Measurements from ENCODE around the gene ZC3H8.
A peak's percentile ranks its signal among the peaks of the same experiment; 100 is the strongest.
"Not testable (repeated sequence)": the region's sequence is repeated elsewhere in the genome, so short reads cannot be mapped to it uniquely, and the experiment has no call there.

ZC3H8 gene
- total RNA-seq = 27.2 to 62.7 (median 48.8) reads per million in 3 experiments

GRCh38 chr2:112254466-112255240, at the start of gene ZC3H8:
Gene ZC3H8, minus strand, starts transcription at chr2:112255042. Its CDS starts 61 bp downstream, at chr2:112254981.
- peak; percentile 95 for DNase-seq

DNA sequence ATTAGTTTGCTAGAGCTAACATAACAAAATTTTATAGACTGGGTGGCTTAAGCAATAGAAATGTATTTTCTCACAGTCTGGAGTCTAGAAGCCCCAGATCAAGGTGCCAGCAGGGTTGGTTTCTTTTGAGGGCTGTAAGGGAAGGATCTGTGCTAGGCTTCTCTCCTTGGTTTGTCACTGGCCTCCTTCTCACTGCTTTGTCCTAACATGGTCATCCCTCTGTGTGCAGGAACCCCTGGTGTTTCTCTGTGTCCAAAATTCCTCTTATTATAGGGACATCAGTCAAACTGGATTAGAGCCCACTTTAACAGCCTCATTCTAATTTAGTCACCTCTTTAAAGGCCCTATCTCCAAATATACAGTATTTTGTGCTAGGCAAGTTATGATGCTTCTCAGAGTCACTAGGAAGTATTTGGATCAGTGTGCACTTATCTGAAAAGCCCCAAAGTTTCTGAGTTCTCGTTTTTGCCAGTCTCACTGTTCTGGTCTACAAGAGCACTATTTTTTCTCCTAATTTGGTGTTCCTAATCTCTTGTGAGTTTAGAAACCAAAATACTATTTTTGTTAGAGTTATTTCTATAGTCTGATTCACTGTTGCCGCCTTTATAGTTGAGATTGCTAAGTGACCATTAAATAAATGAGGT, 49.6 kb upstream of the ZC3H8 start:
- no peak for DNase-seq

- no peak for DNase-seq
Observed at GRCh38 chr2:112301973-112302372, 47.1 kb upstream of the ZC3H8 start.

GRCh38 chr2:112301171-112301584, 46.3 kb upstream of the ZC3H8 start:
- no peak for DNase-seq

- no peak for DNase-seq
Observed at GRCh38 chr2:112296407-112296806, 41.6 kb upstream of the ZC3H8 start.

DNA sequence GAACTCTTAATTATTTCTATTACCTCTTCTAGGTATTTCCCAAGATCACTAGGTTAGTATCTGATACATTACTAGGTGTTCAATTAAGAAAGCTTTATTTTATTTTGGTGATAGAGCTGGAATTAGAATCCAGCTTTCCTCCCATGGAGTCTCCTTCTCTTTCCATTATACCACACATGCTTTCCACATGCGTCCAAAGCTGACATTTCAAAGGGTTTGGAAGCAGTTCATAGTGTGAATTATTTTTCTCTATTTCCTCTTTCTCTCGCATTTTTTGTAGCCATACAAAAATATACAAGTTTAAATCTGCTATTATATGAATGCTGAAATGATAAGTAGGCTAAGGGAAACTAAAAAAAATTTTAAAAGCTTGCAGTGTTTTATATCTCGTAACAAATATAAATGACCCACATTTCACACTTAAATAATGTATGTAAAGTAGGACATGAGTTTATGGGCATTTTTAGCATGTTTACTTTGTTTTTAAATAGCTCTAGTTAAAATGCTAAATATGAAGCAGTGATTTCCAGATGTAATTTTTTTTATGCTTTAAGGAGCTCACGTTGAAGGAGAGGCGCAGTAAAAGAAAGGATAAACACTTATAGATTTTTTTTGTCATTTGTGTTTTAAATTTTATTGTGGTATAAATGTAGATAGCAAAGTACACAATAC, 40.7 kb upstream of the ZC3H8 start:
- DNase-seq = no peak

DNA sequence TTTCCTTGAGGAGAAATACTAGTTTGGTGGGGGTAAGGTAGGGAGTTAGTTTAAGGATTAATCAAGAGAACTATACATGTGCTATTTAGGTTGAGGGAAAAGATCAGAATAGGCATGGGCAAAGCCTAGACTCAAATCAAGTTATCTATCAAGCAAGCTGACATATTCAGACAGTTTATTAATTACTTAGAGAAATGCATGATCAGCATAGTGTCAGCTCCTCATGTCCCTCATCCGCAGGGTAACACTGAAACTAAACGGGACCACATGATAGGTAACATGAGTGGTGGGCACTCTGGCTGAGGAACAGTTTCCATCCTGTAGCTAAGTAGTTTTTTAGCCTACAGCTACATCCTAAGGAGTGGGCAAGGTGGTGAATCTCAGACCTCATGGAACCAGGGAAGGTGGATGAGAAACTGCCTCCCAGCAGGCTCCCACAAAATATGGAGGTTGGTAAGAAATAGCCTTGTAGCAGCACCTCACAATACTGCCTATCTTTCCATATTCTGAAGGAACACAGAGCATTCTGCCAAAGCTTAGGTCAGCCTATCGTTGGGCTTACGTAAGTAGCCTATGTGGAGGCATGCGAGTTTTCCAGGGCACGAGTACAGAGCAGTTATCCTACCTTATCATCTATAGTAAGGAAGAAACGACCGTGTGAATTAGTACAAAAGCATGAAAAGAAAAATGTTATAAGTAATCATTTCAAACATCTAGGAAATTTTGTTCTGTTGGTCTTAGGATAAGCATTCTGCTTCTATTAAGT, 39.0 kb upstream of the ZC3H8 start:
- no peak for DNase-seq

GRCh38 chr2:112290648-112291047, 35.8 kb upstream of the ZC3H8 start:
- DNase-seq = no peak

GRCh38 chr2:112290088-112290487, 35.2 kb upstream of the ZC3H8 start:
- DNase-seq = no peak

DNA sequence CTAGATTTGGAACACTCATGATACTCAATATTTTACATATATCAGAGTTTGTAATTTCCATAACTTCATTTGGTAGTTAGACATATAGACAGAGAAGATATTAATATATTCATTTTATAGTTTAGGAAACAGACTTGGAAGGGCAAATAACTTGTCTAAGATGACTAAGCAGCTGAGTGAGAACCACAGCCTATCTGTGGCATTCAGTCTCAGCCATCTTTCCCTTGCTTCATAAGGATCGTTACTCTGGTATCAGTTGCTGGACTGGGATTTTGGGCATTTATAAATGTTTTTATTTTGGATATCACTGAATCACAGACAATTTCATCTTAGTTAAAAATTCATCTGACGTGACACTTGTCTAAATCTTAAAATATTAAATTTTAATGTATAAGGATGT, 28.7 kb upstream of the ZC3H8 start:
- DNase-seq = not testable (repeated sequence)

- not testable (repeated sequence) for DNase-seq
Observed at GRCh38 chr2:112282066-112282465, 27.2 kb upstream of the ZC3H8 start.

DNA sequence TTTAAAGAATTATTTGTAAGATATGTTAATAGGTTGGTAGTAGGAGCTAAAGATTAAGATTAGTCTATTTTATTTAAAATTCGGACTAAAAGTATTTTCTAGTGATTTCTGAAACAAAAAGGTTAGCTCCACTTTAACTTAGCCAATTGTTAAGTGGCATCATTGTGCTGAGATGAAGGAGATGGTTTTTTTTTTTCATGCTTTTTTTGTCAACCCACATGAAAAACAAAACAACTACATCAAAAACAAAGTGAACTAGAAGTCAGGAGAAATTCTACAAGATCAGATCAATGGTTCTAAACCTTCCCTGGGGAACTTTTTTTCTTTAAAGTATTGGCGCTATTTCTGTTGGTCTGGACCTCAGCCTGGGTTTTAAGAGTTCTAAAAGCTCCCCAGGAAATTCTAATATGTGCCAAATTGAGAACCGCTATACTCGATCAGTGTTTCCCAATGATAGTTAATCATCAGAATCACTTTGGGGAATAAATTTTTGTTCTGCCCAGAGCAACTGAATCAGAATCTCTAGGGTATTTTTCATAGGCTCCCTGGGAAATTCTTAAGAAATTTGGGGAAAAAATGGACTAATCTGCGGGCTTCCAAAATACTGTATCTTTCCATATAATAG, 22.9 kb upstream of the ZC3H8 start:
- DNase-seq = peak; percentile 42

- no peak for DNase-seq
Observed at GRCh38 chr2:112276954-112277353, 22.1 kb upstream of the ZC3H8 start.

DNA sequence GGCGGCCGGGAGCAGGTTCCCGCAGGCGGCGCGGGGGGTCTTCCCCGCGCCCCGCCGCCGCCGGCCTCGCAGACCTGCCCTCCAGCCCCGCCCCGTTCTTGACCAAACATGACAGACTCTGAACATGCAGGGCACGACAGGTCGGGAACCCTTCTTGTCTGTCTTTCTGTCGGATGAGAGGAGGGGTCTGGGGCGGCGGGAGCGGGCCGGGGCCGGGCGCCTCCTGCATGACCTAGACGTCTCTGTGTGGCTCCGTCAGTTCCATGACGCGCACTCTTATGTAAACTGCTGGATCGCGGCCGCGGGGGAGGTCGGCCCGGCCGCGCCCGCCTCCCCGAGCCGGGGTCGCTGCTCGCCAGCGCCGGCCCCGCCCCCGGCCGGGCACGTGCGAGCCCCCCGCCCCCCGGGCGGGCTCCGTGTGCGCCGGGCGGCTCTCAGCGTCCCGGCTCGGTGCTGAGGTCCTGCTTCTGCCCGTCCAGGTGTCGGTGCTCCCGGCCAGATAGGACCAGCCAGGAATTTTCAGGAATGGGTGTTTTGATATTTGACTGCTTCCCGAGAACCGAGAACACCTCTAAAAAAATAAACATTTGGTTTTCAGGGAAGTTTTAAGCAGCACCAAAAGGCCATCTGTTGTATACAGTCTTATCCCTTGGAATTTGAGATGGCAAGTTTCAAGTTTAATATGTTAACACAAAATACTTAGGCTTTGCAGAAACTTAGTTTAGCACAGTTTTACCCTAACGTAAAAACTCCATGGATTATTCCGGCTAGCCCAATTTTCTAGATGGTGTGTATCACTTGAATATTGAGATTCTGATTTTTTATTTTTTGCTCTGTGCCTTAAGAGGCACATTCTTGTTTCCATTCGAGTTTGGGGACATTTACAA, 21.3 kb upstream of the ZC3H8 start:
- DNase-seq = peak; percentile 79

GRCh38 chr2:112275311-112275886, 20.6 kb upstream of the ZC3H8 start, which contains the start of gene ZC3H6:
Gene ZC3H6, plus strand, starts transcription at chr2:112275597. Its CDS starts 398 bp downstream, at chr2:112275995.
- DNase-seq = peak; percentile 99

GRCh38 chr2:112273349-112273748, 18.5 kb upstream of the ZC3H8 start:
- DNase-seq = no peak

- DNase-seq = no peak
Observed at GRCh38 chr2:112272669-112273068, 17.8 kb upstream of the ZC3H8 start.

DNA sequence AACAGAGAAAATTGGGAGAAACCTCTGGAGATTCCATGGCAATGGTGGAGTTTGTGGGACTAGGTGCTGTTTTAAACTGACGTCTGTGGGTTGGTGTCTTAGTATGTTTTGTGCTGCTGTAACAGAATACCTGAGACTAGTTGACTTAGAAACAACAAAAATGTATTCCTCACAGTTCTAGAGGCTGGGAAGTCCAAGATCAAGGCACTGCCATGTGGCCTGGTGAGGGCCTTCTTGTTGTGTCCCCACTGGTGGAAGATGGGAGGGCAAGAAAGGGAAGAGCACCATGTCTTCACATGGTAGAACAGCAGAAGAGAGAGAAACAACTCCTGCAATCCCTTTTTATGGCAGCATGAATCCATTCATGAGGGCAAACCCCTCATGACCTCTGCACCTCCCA, 13.7 kb upstream of the ZC3H8 start:
- DNase-seq = no peak

- no peak for DNase-seq
Observed at GRCh38 chr2:112262876-112263275, 8.0 kb upstream of the ZC3H8 start.

DNA sequence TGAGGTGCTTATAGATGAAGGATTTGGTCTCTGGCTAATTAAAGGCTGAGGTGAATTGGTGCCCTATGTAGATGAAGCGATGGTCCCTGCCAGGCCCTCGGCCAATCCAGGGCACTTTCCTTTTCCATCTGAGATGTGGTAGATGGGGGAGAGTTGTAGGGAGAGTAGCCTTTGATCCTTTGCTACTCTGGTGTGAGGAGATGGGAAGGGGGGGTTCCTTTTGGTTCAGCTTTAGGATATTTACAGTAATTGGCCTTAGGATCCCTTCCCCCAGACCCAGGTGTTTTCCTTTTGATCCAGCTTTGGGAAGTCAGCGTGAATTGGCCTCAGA, 5.4 kb upstream of the ZC3H8 start:
- no peak for DNase-seq
